Measurements from ENCODE around the gene CDC25B. TPM values are rescaled to one million over a fixed set of nuclear protein-coding genes. Genes with fewer than 3 reads are reported as not detected.

CDC25B gene
- total and polyA plus RNA-seq, 2 of the 13 experiments (the other 11 are each of a cell fraction or from before 2014, with no cell fraction given) = 14.5 to 19.4 TPM

DNA sequence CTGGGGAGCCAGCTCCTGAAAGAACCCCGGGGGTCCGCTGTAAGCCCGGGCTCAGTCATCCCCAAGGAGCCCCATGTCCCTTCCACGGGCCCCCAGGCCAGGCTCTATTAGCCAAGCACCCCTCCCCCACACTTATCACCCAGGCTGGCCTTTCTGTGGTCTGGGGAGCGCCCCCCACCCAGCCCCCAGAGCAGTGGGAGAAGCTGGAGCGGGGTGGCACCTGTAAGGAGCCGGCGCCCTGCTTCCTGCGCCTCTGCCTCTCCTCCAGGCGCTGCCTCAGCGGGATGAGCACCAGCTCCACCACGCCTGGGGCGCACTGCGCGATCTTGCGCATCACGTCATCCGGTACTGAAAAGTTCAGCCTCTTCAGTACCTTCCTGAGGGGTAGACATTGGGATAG lies 17.1 kb upstream of the CDC25B start:
- H2AFZ ChIP-seq (ENCODE audit: low read length) = no peak overlapping the region
- peak overlapping the region in 1 of 3 experiments; percentile 79; a peak in 1 of 6 replicates for H3K4me3 ChIP-seq (replicated peaks in 1 of 3; ENCODE audit: insufficient read depth in 1 of 3, low read depth in 2 of 3, low read length in 3 of 3)
- no peaks in the 10 kb centered on the region for H3K36me3 ChIP-seq (replicated peaks in 1 of 2; ENCODE audit: control insufficient read depth in 1 of 2, insufficient read depth in 2 of 2, low read length in 2 of 2)
- ChIA-PET POLR2A (interaction anchor here (1.2 to 3.6 kb wide), 4 partner anchors 10 to 89 kb away, joined by 3 to 48 read pairs (median 6); partner anchors contain the start of genes ADISSP and AP5S1), CTCF (ENCODE audit: low intra/inter-chr PET ratio, low total read pairs) (interaction anchor here (1.2 to 1.3 kb wide), 2 partner anchors 10 to 63 kb away, joined by 3 read pairs; no protein-coding TSS in a partner anchor)
- 64% methylated on average over 14 of the region's 18 CpGs for WGBS (ENCODE audit: low lambda C conversion rate)
- no peak for FAIRE-seq
- no peaks in the 10 kb centered on the region for H3K79me2 ChIP-seq (ENCODE audit: insufficient read depth, low read length)
- TF ChIP-seq ZNF329 (CRISPR knock-in tag; IDR thresholded peaks at IDR 0.05; ENCODE audit: low read depth) (no peak), ZNF530 (CRISPR knock-in tag; IDR thresholded peaks at IDR 0.05; ENCODE audit: low read depth) (0 out of 2 replicates have a peak, but pooled peaks have one; percentile 21), E2F2 (CRISPR knock-in tag; IDR thresholded peaks at IDR 0.05; ENCODE audit: borderline replicate concordance) (no peak), TCF7 (IDR thresholded peaks at IDR 0.05; ENCODE audit: low read depth) (no peak), FOXJ3 (CRISPR knock-in tag; IDR thresholded peaks at IDR 0.05; ENCODE audit: borderline replicate concordance) (no peak), MIXL1 (CRISPR knock-in tag; IDR thresholded peaks at IDR 0.05) (no peak), ZNF430 (CRISPR knock-in tag; IDR thresholded peaks at IDR 0.05) (no peak), ATF7 (IDR thresholded peaks at IDR 0.05) (peak; percentile 25; the same call in 1 of the 2 replicates), ATF7 (CRISPR knock-in tag; IDR thresholded peaks at IDR 0.05) (no peak), TCF7L2 (IDR thresholded peaks at IDR 0.05; ENCODE audit: low read depth, low read length) (no peak), ZNF281 (CRISPR knock-in tag; IDR thresholded peaks at IDR 0.05; ENCODE audit: borderline replicate concordance) (0 out of 2 replicates have a peak, but pooled peaks have one; percentile 29)
- TF ChIP-seq, protein P1, sequence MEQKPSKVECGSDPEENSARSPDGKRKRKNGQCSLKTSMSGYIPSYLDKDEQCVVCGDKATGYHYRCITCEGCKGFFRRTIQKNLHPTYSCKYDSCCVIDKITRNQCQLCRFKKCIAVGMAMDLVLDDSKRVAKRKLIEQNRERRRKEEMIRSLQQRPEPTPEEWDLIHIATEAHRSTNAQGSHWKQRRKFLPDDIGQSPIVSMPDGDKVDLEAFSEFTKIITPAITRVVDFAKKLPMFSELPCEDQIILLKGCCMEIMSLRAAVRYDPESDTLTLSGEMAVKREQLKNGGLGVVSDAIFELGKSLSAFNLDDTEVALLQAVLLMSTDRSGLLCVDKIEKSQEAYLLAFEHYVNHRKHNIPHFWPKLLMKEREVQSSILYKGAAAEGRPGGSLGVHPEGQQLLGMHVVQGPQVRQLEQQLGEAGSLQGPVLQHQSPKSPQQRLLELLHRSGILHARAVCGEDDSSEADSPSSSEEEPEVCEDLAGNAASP (CRISPR knock-in tag; IDR thresholded peaks at IDR 0.05; ENCODE audit: borderline replicate concordance) = no peak
- TF ChIP-seq, protein P2, sequence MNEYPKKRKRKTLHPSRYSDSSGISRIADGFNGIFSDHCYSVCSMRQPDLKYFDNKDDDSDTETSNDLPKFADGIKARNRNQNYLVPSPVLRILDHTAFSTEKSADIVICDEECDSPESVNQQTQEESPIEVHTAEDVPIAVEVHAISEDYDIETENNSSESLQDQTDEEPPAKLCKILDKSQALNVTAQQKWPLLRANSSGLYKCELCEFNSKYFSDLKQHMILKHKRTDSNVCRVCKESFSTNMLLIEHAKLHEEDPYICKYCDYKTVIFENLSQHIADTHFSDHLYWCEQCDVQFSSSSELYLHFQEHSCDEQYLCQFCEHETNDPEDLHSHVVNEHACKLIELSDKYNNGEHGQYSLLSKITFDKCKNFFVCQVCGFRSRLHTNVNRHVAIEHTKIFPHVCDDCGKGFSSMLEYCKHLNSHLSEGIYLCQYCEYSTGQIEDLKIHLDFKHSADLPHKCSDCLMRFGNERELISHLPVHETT (CRISPR knock-in tag; conservative IDR thresholded peaks at IDR 0.05) = no peak
- no peak for ATAC-seq
- H3K4me2 ChIP-seq (ENCODE audit: low read depth, low read length) = peak overlapping the region; percentile 96
- DNase-seq (ENCODE audit: low spot score) = no peak
- H4K20me1 ChIP-seq (ENCODE audit: insufficient read depth, low read length) = no peaks in the 10 kb centered on the region
- H3K27ac ChIP-seq (ENCODE audit: extremely low read length, insufficient read depth, low read length) = no peak overlapping the region
- BruUV-seq (replicated peaks) = no TSS peak
- peaks cover 54% of the 10 kb centered on the region for H3K4me1 ChIP-seq (ENCODE audit: insufficient read depth, low read length)
- in situ Hi-C loops (cut with HindIII; ENCODE audit: extremely low pct_ligation_motif_present, low pct_unique_long_range_greater_than_20kb) (no loop called here), intact Hi-C loops (cut with micrococcal nuclease; ENCODE audit: unreplicated experiment) (no loop called here)
- H3K9ac ChIP-seq (ENCODE audit: insufficient read depth, low read depth, low read length) = no peak overlapping the region
- no peaks in the 10 kb centered on the region for H3K9me3 ChIP-seq (ENCODE audit: low read length)
- peaks cover 2 to 36% of the 10 kb centered on the region in 2 experiments for H3K27me3 ChIP-seq (ENCODE audit: control insufficient read depth in 1 of 2, insufficient read depth in 2 of 2, low read length in 2 of 2)

Data from HepG2 (cell line).